Skeletal muscle tissue (tissue), 4 donors: ENCODE results near the gene GLP1R. TPM values are rescaled to one million over a fixed set of nuclear protein-coding genes. Genes with fewer than 3 reads are reported as not detected.
A peak's percentile ranks its signal among the peaks of the same experiment; 100 is the strongest.

Experiments
- H3K27ac ChIP-seq: one replicate; pipeline ENCODE4 v1.7.0; 2013; ENCODE audit warnings: mild to moderate bottlenecking, low read depth, low read length, inconsistent platforms
- H3K27me3 ChIP-seq, 3 donors: one replicate each; pipeline ENCODE4 v1.7.0; 2013; ENCODE audit warnings: low read length in 3 of 3; ENCODE audit not compliant: control insufficient read depth in 3 of 3, insufficient read depth in 3 of 3
- H3K36me3 ChIP-seq, 3 donors: one replicate each; pipeline ENCODE4 v1.7.0; 2013; ENCODE audit warnings: low read length in 3 of 3; ENCODE audit not compliant: control insufficient read depth in 3 of 3, insufficient read depth in 3 of 3
- H3K4me1 ChIP-seq, 3 donors: one replicate each; pipeline ENCODE4 v1.7.0; 2013; ENCODE audit warnings: low read length in 3 of 3, mild to moderate bottlenecking in 3 of 3; ENCODE audit not compliant: control insufficient read depth in 3 of 3, insufficient read depth in 3 of 3
- H3K4me3 ChIP-seq, 3 donors: one replicate each; pipeline ENCODE4 v1.7.0; 2013; ENCODE audit warnings: low read length in 3 of 3
- H3K9ac ChIP-seq, 3 donors: one replicate each; pipeline ENCODE4 v1.7.0; 2013; ENCODE audit warnings: low read length in 3 of 3, mild to moderate bottlenecking in 3 of 3, moderate library complexity in 2 of 3, low read depth in 1 of 3
- H3K9me3 ChIP-seq, 3 donors: one replicate each; pipeline ENCODE4 v1.7.0; 2013; ENCODE audit warnings: low read length in 3 of 3; ENCODE audit not compliant: control insufficient read depth in 3 of 3
- total RNA-seq: library from RNA; depleted of rRNA; stranded (reverse); fragments of >200 nt; gene quantifications from one replicate; pipeline ENCODE4 v1.2.3, GENCODE V29; 2014
- donor health status: Osteomylitis.

GLP1R gene
- total RNA-seq, 1 donor from 2014 or later: not detected

DNA sequence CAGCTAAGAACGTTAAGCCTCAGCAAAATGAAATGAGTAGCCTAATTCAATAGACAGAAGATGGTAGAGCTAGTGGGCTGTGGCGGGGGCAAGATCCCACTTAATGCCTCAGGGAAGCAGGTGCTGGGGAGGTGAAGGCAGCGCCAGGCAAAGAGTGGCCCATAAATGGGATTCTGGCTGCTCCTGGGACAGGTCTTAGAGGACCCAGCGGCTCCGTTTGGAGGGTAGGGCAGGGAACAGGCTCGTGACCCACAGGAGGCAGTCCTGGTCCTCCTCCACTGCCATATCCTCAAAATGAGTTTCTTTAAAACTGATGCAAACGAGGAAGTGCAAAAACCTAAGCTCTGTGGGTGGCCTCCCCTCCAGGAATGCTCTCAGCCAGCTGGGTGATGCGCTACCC is 33.7 kb downstream of the GLP1R start:
- no peaks in the 10 kb centered on the region for H3K36me3 ChIP-seq
- H3K4me3 ChIP-seq: no peak overlapping the region
- H3K4me1 ChIP-seq: peaks cover 13 to 18% (median 18%) of the 10 kb centered on the region in 3 donors
- H3K9me3 ChIP-seq: no peaks in the 10 kb centered on the region
- peaks cover 0 to 21% (median 5%) of the 10 kb centered on the region in 3 donors for H3K27me3 ChIP-seq
- no peak overlapping the region for H3K9ac ChIP-seq
- no peak overlapping the region for H3K27ac ChIP-seq

DNA sequence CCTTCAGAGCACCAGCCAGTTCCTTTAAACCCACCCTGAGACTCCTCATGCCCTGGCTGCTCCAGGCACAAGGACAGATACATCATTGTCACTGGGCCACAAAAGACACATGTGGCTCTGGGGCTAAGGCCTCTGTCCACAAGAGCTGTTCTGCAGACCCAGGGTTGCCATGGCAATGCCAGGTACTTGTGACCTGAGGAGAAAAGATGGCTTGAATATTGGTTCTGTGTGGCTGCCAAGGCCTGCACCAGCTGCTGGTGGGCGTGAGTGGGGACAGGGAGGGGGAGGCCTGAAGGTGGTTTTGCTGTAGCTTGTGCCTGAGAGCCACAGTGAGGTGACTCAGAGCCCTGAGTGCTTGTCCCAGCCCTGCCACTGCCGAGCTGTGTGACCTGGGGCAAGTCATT is 34.7 kb downstream of the GLP1R start:
- H3K27ac ChIP-seq: no peak overlapping the region
- no peak overlapping the region for H3K9ac ChIP-seq
- no peak overlapping the region for H3K4me3 ChIP-seq
- H3K27me3 ChIP-seq: peaks cover 0 to 19% (median 5%) of the 10 kb centered on the region in 3 donors
- no peaks in the 10 kb centered on the region for H3K9me3 ChIP-seq
- peaks cover 22 to 27% (median 26%) of the 10 kb centered on the region in 3 donors for H3K4me1 ChIP-seq
- H3K36me3 ChIP-seq: no peaks in the 10 kb centered on the region

DNA sequence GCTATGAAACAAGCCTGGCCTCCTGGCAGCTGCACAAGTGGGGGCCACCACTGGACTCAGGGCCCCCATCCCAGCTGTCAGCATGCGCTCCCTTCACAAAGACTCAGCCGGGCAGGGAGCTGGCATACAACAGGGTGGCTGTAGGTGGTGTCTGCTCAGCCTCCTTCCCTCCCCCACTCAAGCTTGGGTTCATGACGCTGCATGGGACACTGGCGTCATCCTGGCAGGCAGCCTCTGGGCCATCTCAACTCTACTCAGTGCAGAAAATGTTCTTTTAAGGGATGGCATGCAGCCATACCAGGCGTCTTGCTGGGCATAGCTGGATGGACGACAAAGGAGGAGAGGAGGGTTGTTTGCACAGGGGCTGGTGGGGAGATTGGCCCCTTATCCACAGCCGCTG is 35.9 kb downstream of the GLP1R start:
- H3K4me1 ChIP-seq: peaks cover 35 to 40% (median 39%) of the 10 kb centered on the region in 3 donors
- no peak overlapping the region for H3K9ac ChIP-seq
- no peaks in the 10 kb centered on the region for H3K9me3 ChIP-seq
- no peaks in the 10 kb centered on the region for H3K36me3 ChIP-seq
- H3K27me3 ChIP-seq: peaks cover 0 to 19% (median 5%) of the 10 kb centered on the region in 3 donors
- H3K4me3 ChIP-seq: no peak overlapping the region
- H3K27ac ChIP-seq: no peak overlapping the region

DNA sequence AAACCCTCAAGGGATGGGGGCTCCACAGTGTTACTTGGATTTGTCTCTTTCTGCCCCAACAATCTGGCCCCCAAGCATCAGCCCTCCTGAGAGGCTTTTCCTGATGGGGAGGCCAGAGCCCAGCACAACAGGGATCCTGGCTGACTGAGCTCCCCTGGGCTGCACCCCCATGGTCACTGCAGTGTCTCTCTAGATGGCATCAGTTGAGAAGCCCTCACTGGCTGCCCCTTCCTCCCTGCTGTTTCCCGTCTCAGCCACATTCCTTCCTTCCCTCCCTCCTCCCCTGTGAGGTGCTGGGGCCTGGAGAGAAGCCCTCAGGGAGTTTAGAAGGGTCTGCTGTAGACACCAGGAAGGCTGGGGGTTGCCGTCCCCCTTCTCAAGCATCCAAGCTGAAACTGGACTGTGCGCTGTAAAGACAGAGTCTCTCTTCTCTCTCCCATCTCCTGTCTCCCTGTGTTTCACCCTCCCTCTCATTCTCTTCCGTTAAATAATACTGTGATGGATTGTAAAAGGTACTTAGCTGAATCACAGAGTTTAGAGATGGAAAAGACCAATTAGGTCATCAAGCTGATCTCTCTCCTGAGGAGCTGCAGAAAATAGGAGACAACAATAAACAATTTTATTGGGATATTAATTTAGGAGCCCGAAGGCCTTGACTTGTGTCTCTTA is 36.7 kb downstream of the GLP1R start:
- Histone ChIP-seq H3K27ac (no peak overlapping the region), H3K9ac (no peak overlapping the region), H3K4me3 (no peak overlapping the region), H3K36me3 (no peaks in the 10 kb centered on the region), H3K4me1 (peaks cover 37 to 47% (median 45%) of the 10 kb centered on the region in 3 donors), H3K27me3 (peaks cover 0 to 20% (median 5%) of the 10 kb centered on the region in 3 donors), H3K9me3 (no peaks in the 10 kb centered on the region)

DNA sequence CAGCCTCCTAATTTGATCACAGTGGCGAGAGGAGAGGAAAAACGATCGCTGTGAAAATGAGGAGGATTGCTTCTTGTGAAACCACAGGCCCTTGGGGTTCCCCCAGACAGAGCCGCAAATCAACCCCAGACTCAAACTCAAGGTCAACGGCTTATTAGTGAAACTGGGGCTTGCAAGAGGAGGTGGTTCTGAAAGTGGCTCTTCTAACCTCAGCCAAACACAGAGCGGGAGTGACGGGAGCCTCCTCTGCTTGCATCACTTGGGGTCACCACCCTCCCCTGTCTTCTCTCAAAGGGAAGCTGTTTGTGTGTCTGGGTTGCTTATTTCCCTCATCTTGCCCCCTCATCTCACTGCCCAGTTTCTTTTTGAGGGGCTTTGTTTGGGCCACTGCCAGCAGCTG is 37.7 kb downstream of the GLP1R start:
- Histone ChIP-seq H3K4me3 (no peak overlapping the region), H3K9ac (peak overlapping the region in 1 of 3 donors; percentile 40), H3K27me3 (peaks cover 0 to 19% (median 5%) of the 10 kb centered on the region in 3 donors), H3K9me3 (no peaks in the 10 kb centered on the region), H3K4me1 (peaks cover 37 to 50% (median 47%) of the 10 kb centered on the region in 3 donors), H3K36me3 (no peaks in the 10 kb centered on the region), H3K27ac (no peak overlapping the region)

DNA sequence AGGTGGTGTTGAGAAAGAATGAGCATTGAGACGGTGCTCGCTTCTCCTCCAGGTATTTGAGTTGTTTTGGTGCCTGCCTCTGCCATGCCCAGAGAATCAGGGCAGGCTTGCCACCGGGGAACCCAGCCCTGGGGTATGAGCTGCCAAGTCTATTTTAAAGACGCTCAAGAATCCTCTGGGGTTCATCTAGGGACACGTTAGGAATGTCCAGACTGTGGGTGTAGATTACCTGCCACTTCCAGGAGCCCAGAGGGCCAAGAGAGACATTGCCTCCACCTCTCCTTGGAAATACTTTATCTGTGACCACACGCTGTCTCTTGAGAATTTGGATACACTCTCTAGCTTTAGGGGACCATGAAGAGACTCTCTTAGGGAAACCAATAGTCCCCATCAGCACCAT is 38.1 kb downstream of the GLP1R start:
- peak overlapping the region in 1 of 3 donors; percentile 40 for H3K9ac ChIP-seq
- no peaks in the 10 kb centered on the region for H3K36me3 ChIP-seq
- no peaks in the 10 kb centered on the region for H3K9me3 ChIP-seq
- peaks cover 37 to 50% (median 47%) of the 10 kb centered on the region in 3 donors for H3K4me1 ChIP-seq
- no peak overlapping the region for H3K27ac ChIP-seq
- H3K27me3 ChIP-seq: peaks cover 0 to 20% (median 5%) of the 10 kb centered on the region in 3 donors
- H3K4me3 ChIP-seq: no peak overlapping the region

DNA sequence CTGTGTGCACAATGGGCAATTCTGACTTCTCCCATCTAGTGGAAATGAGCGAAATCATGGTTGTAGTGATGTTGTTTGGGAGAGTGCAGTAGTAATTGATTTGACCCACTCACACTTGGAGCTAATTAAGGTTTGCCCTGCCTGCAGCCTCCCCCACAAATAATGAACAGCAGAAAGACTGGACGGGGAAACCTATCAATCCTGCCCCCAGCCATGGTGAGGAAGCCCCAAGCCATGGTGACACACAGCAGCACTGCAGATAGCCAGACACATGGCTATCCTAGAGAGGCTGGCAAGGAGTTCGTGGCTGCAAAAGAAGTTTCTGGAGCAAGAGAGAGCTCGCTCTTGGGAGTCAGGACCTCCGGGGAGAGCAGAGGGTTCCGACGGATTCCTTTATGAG is 38.6 kb downstream of the GLP1R start:
- Histone ChIP-seq H3K9ac (no peak overlapping the region), H3K36me3 (no peaks in the 10 kb centered on the region), H3K4me3 (peak overlapping the region in 1 of 3 donors; percentile 3), H3K27me3 (peaks cover 0 to 20% (median 5%) of the 10 kb centered on the region in 3 donors), H3K27ac (no peak overlapping the region), H3K4me1 (peaks cover 37 to 50% (median 47%) of the 10 kb centered on the region in 3 donors), H3K9me3 (no peaks in the 10 kb centered on the region)

DNA sequence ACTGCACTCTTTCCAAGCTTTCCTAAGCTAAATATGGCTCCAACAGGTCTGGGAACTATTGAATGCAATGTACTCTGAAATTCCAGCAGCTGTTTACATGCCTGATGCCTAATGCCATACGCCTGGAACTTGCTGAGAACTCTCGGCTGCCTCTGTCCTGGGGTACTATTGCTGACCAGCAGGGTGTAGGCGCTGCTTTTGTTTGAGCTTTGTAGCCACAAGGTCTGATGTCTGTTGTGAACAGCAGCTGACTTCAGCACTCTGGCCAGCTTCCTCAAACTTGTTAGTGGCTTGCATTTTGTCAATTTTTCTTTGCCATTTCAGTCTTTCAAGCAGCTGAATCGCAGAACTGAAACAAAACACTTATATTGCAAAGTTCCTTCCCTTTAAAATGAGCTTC is 39.8 kb downstream of the GLP1R start:
- H3K9me3 ChIP-seq: no peaks in the 10 kb centered on the region
- peak overlapping the region in 1 of 3 donors; percentile 0 for H3K4me3 ChIP-seq
- H3K9ac ChIP-seq: no peak overlapping the region
- H3K27me3 ChIP-seq: peaks cover 0 to 11% (median 5%) of the 10 kb centered on the region in 3 donors
- H3K36me3 ChIP-seq: no peaks in the 10 kb centered on the region
- peaks cover 37 to 50% (median 47%) of the 10 kb centered on the region in 3 donors for H3K4me1 ChIP-seq
- no peak overlapping the region for H3K27ac ChIP-seq

DNA sequence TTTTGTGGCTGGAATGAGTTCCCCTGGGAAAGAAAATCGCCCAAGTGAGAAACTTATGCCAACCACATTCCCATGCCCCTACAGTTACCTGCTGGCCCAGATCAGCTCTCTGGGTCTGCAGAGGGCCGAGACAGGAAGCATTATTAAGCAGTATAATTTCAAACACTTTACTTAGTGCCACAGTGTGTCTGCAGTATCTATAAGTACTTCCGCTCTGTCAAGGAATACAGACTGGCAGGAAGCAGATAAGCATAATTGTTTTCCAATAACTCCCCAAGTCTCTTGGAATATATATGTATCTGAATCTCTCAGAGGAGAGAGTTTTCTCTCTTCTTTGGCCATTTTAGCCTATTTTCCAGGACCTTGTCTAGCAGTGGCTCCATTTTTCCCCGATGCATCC is 41.5 kb downstream of the GLP1R start:
- no peaks in the 10 kb centered on the region for H3K9me3 ChIP-seq
- H3K4me1 ChIP-seq: peaks cover 37 to 48% (median 44%) of the 10 kb centered on the region in 3 donors
- H3K27ac ChIP-seq: no peak overlapping the region
- H3K27me3 ChIP-seq: peaks cover 0 to 5% (median 0%) of the 10 kb centered on the region in 3 donors
- no peaks in the 10 kb centered on the region for H3K36me3 ChIP-seq
- H3K4me3 ChIP-seq: no peak overlapping the region
- no peak overlapping the region for H3K9ac ChIP-seq

DNA sequence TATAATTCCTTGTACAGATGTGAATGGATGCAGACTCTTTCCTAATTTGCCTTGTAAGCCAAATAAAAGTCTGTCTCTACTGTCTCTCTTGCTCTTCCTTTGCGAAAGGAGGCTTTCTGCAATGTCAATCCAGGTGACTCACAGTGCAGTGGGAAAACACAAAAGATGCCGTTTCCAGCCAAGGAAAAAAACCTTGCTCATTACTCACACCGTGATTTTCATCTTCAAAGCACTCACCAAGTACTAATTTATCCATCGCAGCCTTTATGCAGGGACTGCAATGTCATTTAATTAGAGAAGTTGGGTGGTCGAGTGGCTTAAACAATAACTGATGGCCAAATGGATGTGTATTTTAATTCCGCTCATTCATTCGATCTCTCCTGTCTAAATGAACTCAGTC is 42.6 kb downstream of the GLP1R start:
- H3K4me3 ChIP-seq: no peak overlapping the region
- no peak overlapping the region for H3K27ac ChIP-seq
- H3K27me3 ChIP-seq: peaks cover 0 to 5% (median 0%) of the 10 kb centered on the region in 3 donors
- no peaks in the 10 kb centered on the region for H3K36me3 ChIP-seq
- H3K9ac ChIP-seq: no peak overlapping the region
- peaks cover 35 to 44% (median 40%) of the 10 kb centered on the region in 3 donors for H3K4me1 ChIP-seq
- H3K9me3 ChIP-seq: no peaks in the 10 kb centered on the region
